ENCODE results near the gene SLC40A1. TPM values are rescaled to one million over a fixed set of nuclear protein-coding genes. Genes with fewer than 3 reads are reported as not detected.

The SLC40A1 gene
- total RNA-seq, 1 experiment from 2014 or later = 109 TPM

- no peak for DNase-seq
Observed at GRCh38 chr2:189624648-189625355, 44.2 kb upstream of the SLC40A1 start.

GRCh38 chr2:189623049-189623448 lies 42.5 kb upstream of the SLC40A1 start:
- no peak for TF ChIP-seq CTCF (IDR thresholded peaks at IDR 0.05; ENCODE audit: insufficient read depth in 1 of 2, low read depth in 1 of 2, low read length in 1 of 2, severe bottlenecking in 1 of 2, unreplicated experiment in 1 of 2)
- CTCF ChIA-PET = no interaction called here
- H3K4me3 ChIP-seq (ENCODE audit: low read depth, low read length) = no peak overlapping the region
- Mint-ChIP-seq H3K4me1 (ENCODE audit: low read depth, unreplicated experiment) (peaks cover 17% of the 10 kb centered on the region), H3K27ac (ENCODE audit: unreplicated experiment) (no peak overlapping the region), H3K36me3 (ENCODE audit: insufficient read depth, unreplicated experiment) (no peaks in the 10 kb centered on the region), H3K27me3 (ENCODE audit: insufficient read depth, unreplicated experiment) (no peaks in the 10 kb centered on the region), H3K4me3 (ENCODE audit: unreplicated experiment) (no peak overlapping the region), H3K9me3 (ENCODE audit: unreplicated experiment) (no peaks in the 10 kb centered on the region)
- intact Hi-C loops (cut with micrococcal nuclease; ENCODE audit: unreplicated experiment) = no loop called here
- POLR2A ChIA-PET = no interaction called here
- DNase-seq = no peak
- peaks cover 37% of the 10 kb centered on the region for H3K4me1 ChIP-seq
- H3K36me3 ChIP-seq (ENCODE audit: control insufficient read depth, insufficient read depth, low read length) = no peaks in the 10 kb centered on the region
- no TSS peak for BruUV-seq (replicated peaks)
- no peaks in the 10 kb centered on the region for H3K9me3 ChIP-seq
- no peaks in the 10 kb centered on the region for H3K27me3 ChIP-seq (replicated peaks; ENCODE audit: control insufficient read depth, insufficient read depth, low read length)

More at GRCh38 chr2:189624648-189625355, 44.2 kb upstream of the SLC40A1 start:
- CTCF ChIA-PET = no interaction called here
- Histone ChIP-seq H3K4me3 (ENCODE audit: low read depth, low read length) (no peak overlapping the region), H3K9me3 (no peaks in the 10 kb centered on the region), H3K4me1 (peaks cover 41% of the 10 kb centered on the region), H3K36me3 (ENCODE audit: control insufficient read depth, insufficient read depth, low read length) (no peaks in the 10 kb centered on the region), H3K27me3 (replicated peaks; ENCODE audit: control insufficient read depth, insufficient read depth, low read length) (no peaks in the 10 kb centered on the region)
- no peak for TF ChIP-seq CTCF (IDR thresholded peaks at IDR 0.05; ENCODE audit: insufficient read depth in 1 of 2, low read depth in 1 of 2, low read length in 1 of 2, severe bottlenecking in 1 of 2, unreplicated experiment in 1 of 2)
- Mint-ChIP-seq H3K4me3 (ENCODE audit: unreplicated experiment) (no peak overlapping the region), H3K36me3 (ENCODE audit: insufficient read depth, unreplicated experiment) (no peaks in the 10 kb centered on the region), H3K27me3 (ENCODE audit: insufficient read depth, unreplicated experiment) (no peaks in the 10 kb centered on the region), H3K27ac (ENCODE audit: unreplicated experiment) (no peak overlapping the region), H3K9me3 (ENCODE audit: unreplicated experiment) (no peaks in the 10 kb centered on the region), H3K4me1 (ENCODE audit: low read depth, unreplicated experiment) (peaks cover 17% of the 10 kb centered on the region)
- intact Hi-C loops (cut with micrococcal nuclease; ENCODE audit: unreplicated experiment) = no loop called here
- POLR2A ChIA-PET = interaction anchor here (0.8 kb wide), 1 partner anchor 44 kb away, joined by 3 read pairs; the partner anchor contains the start of gene SLC40A1
- no TSS peak for BruUV-seq (replicated peaks)

GRCh38 chr2:189621781-189622180 lies 41.2 kb upstream of the SLC40A1 start:
- intact Hi-C loops (cut with micrococcal nuclease; ENCODE audit: unreplicated experiment) = loop anchor here (2.0 kb wide), 1 partner anchor 41 kb away; the partner anchor contains the start of gene SLC40A1
- H3K27ac Mint-ChIP-seq (ENCODE audit: unreplicated experiment) = no peak overlapping the region
- no peaks in the 10 kb centered on the region for H3K9me3 Mint-ChIP-seq (ENCODE audit: unreplicated experiment)
- peaks cover 37% of the 10 kb centered on the region for H3K4me1 ChIP-seq
- H3K36me3 ChIP-seq (ENCODE audit: control insufficient read depth, insufficient read depth, low read length) = no peaks in the 10 kb centered on the region
- no peaks in the 10 kb centered on the region for H3K27me3 Mint-ChIP-seq (ENCODE audit: insufficient read depth, unreplicated experiment)
- no peak for DNase-seq
- no peak overlapping the region for H3K4me3 ChIP-seq (ENCODE audit: low read depth, low read length)
- H3K27me3 ChIP-seq (replicated peaks; ENCODE audit: control insufficient read depth, insufficient read depth, low read length) = no peaks in the 10 kb centered on the region
- no peaks in the 10 kb centered on the region for H3K9me3 ChIP-seq
- ChIA-PET POLR2A (no interaction called here), CTCF (no interaction called here)
- H3K4me3 Mint-ChIP-seq (ENCODE audit: unreplicated experiment) = no peak overlapping the region
- H3K4me1 Mint-ChIP-seq (ENCODE audit: low read depth, unreplicated experiment) = peaks cover 17% of the 10 kb centered on the region
- TF ChIP-seq CTCF (IDR thresholded peaks at IDR 0.05; ENCODE audit: insufficient read depth in 1 of 2, low read depth in 1 of 2, low read length in 1 of 2, severe bottlenecking in 1 of 2, unreplicated experiment in 1 of 2) = no peak
- no TSS peak for BruUV-seq (replicated peaks)
- H3K36me3 Mint-ChIP-seq (ENCODE audit: insufficient read depth, unreplicated experiment) = no peaks in the 10 kb centered on the region

Data from Caco-2 (cell line).